ENCODE results near the gene ENPP3. TPM values are rescaled to one million over a fixed set of nuclear protein-coding genes. Genes with fewer than 3 reads are reported as not detected.

ENPP3 gene
- total and polyA plus RNA-seq, 10 of the 15 experiments (the other 5 are each of a cell fraction or from before 2014, with no cell fraction given), result 0.01 TPM; not detected in 9

GRCh38 chr6:131773284-131773950 lies 136.3 kb downstream of the ENPP3 start (continued):
- TF ChIP-seq E2F8 (IDR thresholded peaks at IDR 0.05; ENCODE audit: low read depth, partially characterized antibody) (no peak), MEF2B (IDR thresholded peaks at IDR 0.05; ENCODE audit: partially characterized antibody, poor library complexity, severe bottlenecking) (no peak), ZBTB4 (CRISPR knock-in tag; IDR thresholded peaks at IDR 0.05) (no peak), SUPT20H (IDR thresholded peaks at IDR 0.05; ENCODE audit: borderline replicate concordance, control insufficient read depth, low read depth, low read length) (no peak)

GRCh38 chr6:131775886-131776285 lies 138.8 kb downstream of the ENPP3 start:
- ChIA-PET POLR2A (no interaction called here), RAD21 (ENCODE audit: unreplicated experiment) (no interaction called here), CTCF (no interaction called here), SMC1A (ENCODE audit: uncharacterized antibody, unreplicated experiment) (no interaction called here)
- no peak overlapping the region for H2AFZ ChIP-seq (ENCODE audit: control insufficient read depth, low read depth, low read length)
- no TSS peak for BruUV-seq (replicated peaks)
- 23% methylated on average over 3 of the region's 3 CpGs for WGBS (ENCODE audit: insufficient coverage, insufficient replicate concordance, low lambda C conversion rate, missing lambda C conversion rate)
- H4K20me1 ChIP-seq (ENCODE audit: control insufficient read depth, insufficient read depth), result no peaks in the 10 kb centered on the region
- in situ Hi-C loops (cut with MboI), result no loop called here
- no peaks in the 10 kb centered on the region for H3K79me2 ChIP-seq (ENCODE audit: control insufficient read depth, insufficient read depth, low read length)
- no peaks in the 10 kb centered on the region for H3K4me1 ChIP-seq (ENCODE audit: control insufficient read depth, insufficient read depth, low read length)
- H3K9me3 ChIP-seq (replicated peaks; ENCODE audit: control insufficient read depth, insufficient read depth, low read length), result no peaks in the 10 kb centered on the region
- H3K36me3 ChIP-seq (ENCODE audit: control insufficient read depth in 2 of 2, insufficient read depth in 2 of 2, low read length in 1 of 2), result no peaks in the 10 kb centered on the region
- H3K27me3 ChIP-seq (replicated peaks in 1 of 2; ENCODE audit: control insufficient read depth in 2 of 2, insufficient read depth in 2 of 2, low read length in 1 of 2), result no peaks in the 10 kb centered on the region
- no peak overlapping the region for H3K4me3 ChIP-seq
- DNase-seq (ENCODE audit: low read depth, low spot score), result no peak
- intact Hi-C loops (cut with micrococcal nuclease; ENCODE audit: unreplicated experiment), result no loop called here
- no peak for ATAC-seq
- H3K4me2 ChIP-seq (ENCODE audit: control insufficient read depth, insufficient read depth), result no peak overlapping the region
- H3K27ac ChIP-seq (ENCODE audit: control insufficient read depth, insufficient read depth), result no peak overlapping the region
- no peak for FAIRE-seq
- H3K9ac ChIP-seq (ENCODE audit: control insufficient read depth, insufficient read depth, low read length), result no peak overlapping the region
- TF ChIP-seq ASH2L (IDR thresholded peaks at IDR 0.05; ENCODE audit: borderline replicate concordance, low read depth) (no peak), KLF5 (IDR thresholded peaks at IDR 0.05; ENCODE audit: partially characterized antibody) (no peak), POLR2AphosphoS5 (IDR thresholded peaks at IDR 0.05; ENCODE audit: low read length) (no peak), RUNX3 (IDR thresholded peaks at IDR 0.05; ENCODE audit: low read length) (no peak), MEF2B (IDR thresholded peaks at IDR 0.05; ENCODE audit: partially characterized antibody, poor library complexity, severe bottlenecking) (no peak), MEF2A (IDR thresholded peaks at IDR 0.05; ENCODE audit: insufficient read depth, low read depth, low read length) (no peak), BCL3 (IDR thresholded peaks at IDR 0.05; ENCODE audit: borderline replicate concordance, insufficient read depth, low read depth, low read length, poor library complexity, severe bottlenecking) (no peak), CHD1 (IDR thresholded peaks at IDR 0.05; ENCODE audit: low read depth, low read length) (no peak), CTCF (IDR thresholded peaks at IDR 0.05 in 2 of 3, conservative IDR thresholded peaks at IDR 0.05 in 1 of 3; ENCODE audit: control insufficient read depth in 2 of 3, extremely low read depth in 1 of 3, insufficient read depth in 1 of 3, low read depth in 3 of 3, low read length in 3 of 3) (no peak)

Data from GM12878 (cell line).